ENCODE results near the gene TTI1.

Gene TTI1

DNA sequence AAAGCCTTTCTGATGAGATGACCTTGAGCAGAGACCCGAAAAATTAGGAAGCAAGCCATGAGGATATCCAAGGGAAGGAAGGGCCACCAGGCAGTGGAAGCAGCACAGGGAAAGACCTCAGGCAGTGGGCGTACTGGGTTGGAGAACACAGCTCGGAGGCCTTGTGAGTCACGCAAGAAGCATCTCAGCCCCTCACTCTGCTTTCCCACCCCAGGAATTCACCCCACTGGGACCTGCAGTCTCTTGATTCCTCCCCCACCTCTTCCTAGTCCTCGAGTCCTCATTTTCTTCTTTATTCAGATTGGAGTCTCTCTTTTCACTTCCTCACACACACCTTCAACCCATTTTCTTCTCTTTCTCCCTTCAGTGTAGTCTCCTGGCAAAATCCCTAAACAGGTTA lies 27.3 kb upstream of the TTI1 start:
- Histone ChIP-seq H3K27me3 (no peaks in the 10 kb centered on the region), H3K9me3 (no peaks in the 10 kb centered on the region), H3K4me1 (ENCODE audit: control insufficient read depth in 1 of 2, insufficient read depth in 1 of 2, low read depth in 1 of 2, low read length in 1 of 2) (no peaks in the 10 kb centered on the region), H3K27ac (no peak overlapping the region), H3K36me3 (peaks cover 81% of the 10 kb centered on the region), H3K4me3 (ENCODE audit: low read depth in 1 of 2, low read length in 1 of 2) (no peak overlapping the region)
- TF ChIP-seq, protein P1, sequence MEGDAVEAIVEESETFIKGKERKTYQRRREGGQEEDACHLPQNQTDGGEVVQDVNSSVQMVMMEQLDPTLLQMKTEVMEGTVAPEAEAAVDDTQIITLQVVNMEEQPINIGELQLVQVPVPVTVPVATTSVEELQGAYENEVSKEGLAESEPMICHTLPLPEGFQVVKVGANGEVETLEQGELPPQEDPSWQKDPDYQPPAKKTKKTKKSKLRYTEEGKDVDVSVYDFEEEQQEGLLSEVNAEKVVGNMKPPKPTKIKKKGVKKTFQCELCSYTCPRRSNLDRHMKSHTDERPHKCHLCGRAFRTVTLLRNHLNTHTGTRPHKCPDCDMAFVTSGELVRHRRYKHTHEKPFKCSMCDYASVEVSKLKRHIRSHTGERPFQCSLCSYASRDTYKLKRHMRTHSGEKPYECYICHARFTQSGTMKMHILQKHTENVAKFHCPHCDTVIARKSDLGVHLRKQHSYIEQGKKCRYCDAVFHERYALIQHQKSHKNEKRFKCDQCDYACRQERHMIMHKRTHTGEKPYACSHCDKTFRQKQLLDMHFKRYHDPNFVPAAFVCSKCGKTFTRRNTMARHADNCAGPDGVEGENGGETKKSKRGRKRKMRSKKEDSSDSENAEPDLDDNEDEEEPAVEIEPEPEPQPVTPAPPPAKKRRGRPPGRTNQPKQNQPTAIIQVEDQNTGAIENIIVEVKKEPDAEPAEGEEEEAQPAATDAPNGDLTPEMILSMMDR (IDR thresholded peaks at IDR 0.05) = no peak

DNA sequence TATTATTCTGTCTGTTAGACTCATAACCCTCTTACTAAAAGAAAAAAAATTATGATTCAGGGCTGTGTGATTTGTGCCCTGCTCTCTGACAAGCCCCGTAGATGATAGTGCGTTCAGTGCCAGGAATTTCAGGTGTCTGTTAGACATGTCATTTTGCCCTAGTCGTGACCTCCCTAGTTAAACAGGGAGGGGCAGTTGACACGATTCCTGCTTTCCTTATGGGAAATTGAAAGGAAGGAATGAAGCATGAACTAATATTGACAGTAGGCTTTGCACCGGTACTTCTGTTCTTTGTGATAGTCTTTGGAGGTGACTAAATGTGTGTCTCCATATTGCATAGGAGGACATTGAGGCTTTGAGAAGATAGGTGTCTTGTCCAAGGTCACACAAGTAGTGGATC lies 26.6 kb upstream of the TTI1 start:
- TF ChIP-seq, protein P1 (IDR thresholded peaks at IDR 0.05) = no peak
- H3K36me3 ChIP-seq = peaks cover 74% of the 10 kb centered on the region

DNA sequence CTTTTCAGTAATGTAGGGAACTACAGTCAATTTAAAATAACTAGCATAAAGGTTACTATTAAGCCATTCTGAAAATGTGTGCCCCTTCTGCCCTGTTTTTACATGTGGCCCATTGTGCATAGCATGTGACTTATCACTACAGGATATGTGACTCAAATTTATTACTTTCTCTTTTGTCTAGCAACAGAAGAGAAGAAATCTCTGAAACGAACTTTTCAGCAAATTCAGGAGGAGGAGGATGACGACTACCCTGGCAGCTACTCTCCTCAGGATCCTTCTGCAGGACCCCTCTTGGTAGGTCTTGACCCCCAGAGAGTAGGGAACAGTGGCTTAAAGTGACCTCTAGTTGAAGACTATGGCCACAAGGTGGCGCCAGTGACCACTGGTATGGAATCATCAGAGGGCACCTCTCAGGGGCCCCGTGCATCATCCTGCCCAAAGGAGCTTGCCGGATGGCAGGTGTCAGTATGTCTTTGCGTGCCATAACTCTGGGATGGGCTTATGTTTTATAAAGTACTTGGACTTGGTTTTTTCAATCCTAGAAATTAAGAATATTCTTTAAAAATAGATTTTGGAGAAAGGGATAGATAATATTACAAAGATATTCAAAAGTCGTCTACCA lies 24.2 kb upstream of the TTI1 start:
- H3K27me3 ChIP-seq = no peaks in the 10 kb centered on the region
- TF ChIP-seq, protein P1 (IDR thresholded peaks at IDR 0.05) = peak; percentile 79
- no peaks in the 10 kb centered on the region for H3K9me3 ChIP-seq
- H3K4me3 ChIP-seq (ENCODE audit: low read depth in 1 of 2, low read length in 1 of 2) = no peak overlapping the region
- H3K27ac ChIP-seq = no peak overlapping the region
- H3K4me1 ChIP-seq (ENCODE audit: control insufficient read depth in 1 of 2, insufficient read depth in 1 of 2, low read depth in 1 of 2, low read length in 1 of 2) = no peaks in the 10 kb centered on the region
- peaks cover 58% of the 10 kb centered on the region for H3K36me3 ChIP-seq

More for the DNA sequence above, 26.6 kb upstream of the TTI1 start:
- no peaks in the 10 kb centered on the region for H3K27me3 ChIP-seq
- H3K4me1 ChIP-seq (ENCODE audit: control insufficient read depth in 1 of 2, insufficient read depth in 1 of 2, low read depth in 1 of 2, low read length in 1 of 2) = no peaks in the 10 kb centered on the region
- H3K9me3 ChIP-seq = no peaks in the 10 kb centered on the region
- H3K4me3 ChIP-seq (ENCODE audit: low read depth in 1 of 2, low read length in 1 of 2) = no peak overlapping the region
- no peak overlapping the region for H3K27ac ChIP-seq

DNA sequence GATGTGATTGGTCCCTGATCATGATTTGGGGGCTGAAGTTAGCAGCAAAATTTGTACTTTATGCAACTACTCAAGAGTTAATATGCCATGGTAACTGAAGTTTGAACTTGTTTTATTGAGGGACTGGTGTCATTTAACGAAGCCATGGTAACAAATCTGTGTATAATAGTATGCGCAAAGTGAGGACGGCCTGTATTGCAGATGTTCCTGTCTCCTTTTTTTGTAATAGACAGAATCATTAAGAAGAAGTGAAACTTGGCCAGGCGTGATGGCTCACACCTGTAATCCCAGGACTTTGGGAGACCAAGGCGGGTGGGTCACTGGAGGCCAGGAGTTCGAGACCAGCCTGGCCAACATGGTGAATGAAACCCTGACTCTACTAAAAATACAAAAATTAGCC lies 22.6 kb upstream of the TTI1 start:
- Histone ChIP-seq H3K27ac (no peak overlapping the region), H3K27me3 (no peaks in the 10 kb centered on the region), H3K36me3 (peaks cover 56% of the 10 kb centered on the region), H3K4me1 (ENCODE audit: control insufficient read depth in 1 of 2, insufficient read depth in 1 of 2, low read depth in 1 of 2, low read length in 1 of 2) (no peaks in the 10 kb centered on the region), H3K4me3 (ENCODE audit: low read depth in 1 of 2, low read length in 1 of 2) (no peak overlapping the region), H3K9me3 (no peaks in the 10 kb centered on the region)
- TF ChIP-seq, protein P1 (IDR thresholded peaks at IDR 0.05) = no peak

DNA sequence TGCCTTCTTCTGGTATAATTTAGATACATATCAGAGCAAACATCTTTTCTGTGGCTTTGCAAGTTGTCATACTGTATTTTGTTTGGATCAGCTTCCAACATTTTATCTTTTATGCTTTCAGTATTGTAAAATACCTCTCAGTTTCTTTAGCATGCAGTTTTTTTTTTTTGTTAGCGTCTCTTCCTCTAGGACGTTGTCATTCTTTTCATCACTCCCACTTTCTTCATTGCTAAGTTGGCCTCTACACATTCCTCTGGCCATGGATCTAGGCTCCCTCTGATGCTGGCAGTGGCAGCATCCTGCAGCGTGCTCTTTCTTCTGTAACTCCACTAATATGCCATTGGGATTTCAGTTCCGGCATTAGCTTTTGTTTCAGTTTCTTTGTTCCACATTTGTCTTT lies 22.0 kb upstream of the TTI1 start:
- H3K36me3 ChIP-seq = peaks cover 56% of the 10 kb centered on the region
- TF ChIP-seq, protein P1 (IDR thresholded peaks at IDR 0.05) = no peak
- H3K4me1 ChIP-seq (ENCODE audit: control insufficient read depth in 1 of 2, insufficient read depth in 1 of 2, low read depth in 1 of 2, low read length in 1 of 2) = no peaks in the 10 kb centered on the region
- no peak overlapping the region for H3K27ac ChIP-seq
- H3K27me3 ChIP-seq = no peaks in the 10 kb centered on the region
- no peak overlapping the region for H3K4me3 ChIP-seq (ENCODE audit: low read depth in 1 of 2, low read length in 1 of 2)
- no peaks in the 10 kb centered on the region for H3K9me3 ChIP-seq

Data from neutrophil (primary cell).